GM12864 (cell line): Measurements from ENCODE around the gene SNED1.

Experiments used
- DNase-seq: peaks from one replicate; pipeline ENCODE4 v3.0.0-alpha.2; 2011; ENCODE audit warnings: low read depth
- H3K4me3 ChIP-seq: 2 replicates; pipeline ENCODE4 v1.5.1; 2011; ENCODE audit warnings: mild to moderate bottlenecking, low read depth, low read length, control low read depth
- CTCF ChIP-seq: IDR thresholded peaks from 2 replicates; pipeline ENCODE4 v1.5.1; 2011; ENCODE audit warnings: low read depth, mild to moderate bottlenecking, moderate library complexity, low read length, control low read depth, inconsistent platforms; ENCODE audit errors: missing control alignments

SNED1 gene

GRCh38 chr2:240991378-240992263 lies 6.8 kb upstream of the SNED1 start:
- no peak for DNase-seq
- TF ChIP-seq CTCF: no peak
- no peak overlapping the region for H3K4me3 ChIP-seq

- DNase-seq: no peak
- H3K4me3 ChIP-seq: no peak overlapping the region
- no peak for TF ChIP-seq CTCF
Observed at GRCh38 chr2:240992572-240993291, 5.7 kb upstream of the SNED1 start.

GRCh38 chr2:240993446-240994170 lies 4.8 kb upstream of the SNED1 start:
- H3K4me3 ChIP-seq: no peak overlapping the region
- no peak for DNase-seq
- no peak for TF ChIP-seq CTCF

GRCh38 chr2:240994171-240994896 lies 4.1 kb upstream of the SNED1 start:
- no peak for DNase-seq

GRCh38 chr2:240995041-240996021 lies 3.1 kb upstream of the SNED1 start:
- H3K4me3 ChIP-seq: no peak overlapping the region

More at GRCh38 chr2:240994171-240994896, 4.1 kb upstream of the SNED1 start:
- H3K4me3 ChIP-seq: no peak overlapping the region
- TF ChIP-seq CTCF: no peak

More at GRCh38 chr2:240995041-240996021, 3.1 kb upstream of the SNED1 start:
- DNase-seq: no peak
- no peak for TF ChIP-seq CTCF
